ENCODE results near the gene CREM. TPM values are rescaled to one million over a fixed set of nuclear protein-coding genes. Genes with fewer than 3 reads are reported as not detected.

CREM gene
- total and polyA plus RNA-seq, 10 of the 15 experiments (the other 5 are each of a cell fraction or from before 2014, with no cell fraction given), result 51.3 to 115 (median 70.6) TPM

DNA sequence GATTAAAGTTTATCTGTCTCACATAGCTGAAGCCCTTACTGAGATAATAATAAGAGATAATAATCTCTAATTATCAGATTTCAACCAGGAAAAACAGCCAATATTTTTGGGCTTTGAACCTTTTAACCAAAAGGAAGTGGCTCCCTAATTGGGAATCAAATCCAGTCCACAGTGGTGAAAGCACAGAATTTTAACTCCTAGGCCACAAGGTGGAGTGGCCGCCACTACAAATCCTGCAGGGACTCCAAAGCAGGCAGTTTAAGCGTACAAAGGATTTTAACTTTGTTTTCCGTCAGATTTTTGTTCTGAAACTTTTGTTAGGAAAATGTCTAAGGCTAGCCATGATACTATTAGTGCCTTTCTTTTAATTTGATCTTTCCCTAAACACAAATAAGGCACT lies 110.1 kb downstream of the CREM start:
- TF ChIP-seq RAD21 (IDR thresholded peaks at IDR 0.05; ENCODE audit: insufficient read depth, low read depth, low read length), result peak; percentile 46
- peak; percentile 5; the same call in 1 of the 2 replicates for TF ChIP-seq SMC3 (IDR thresholded peaks at IDR 0.05; ENCODE audit: borderline replicate concordance, low read length)
- TF ChIP-seq, protein P1, sequence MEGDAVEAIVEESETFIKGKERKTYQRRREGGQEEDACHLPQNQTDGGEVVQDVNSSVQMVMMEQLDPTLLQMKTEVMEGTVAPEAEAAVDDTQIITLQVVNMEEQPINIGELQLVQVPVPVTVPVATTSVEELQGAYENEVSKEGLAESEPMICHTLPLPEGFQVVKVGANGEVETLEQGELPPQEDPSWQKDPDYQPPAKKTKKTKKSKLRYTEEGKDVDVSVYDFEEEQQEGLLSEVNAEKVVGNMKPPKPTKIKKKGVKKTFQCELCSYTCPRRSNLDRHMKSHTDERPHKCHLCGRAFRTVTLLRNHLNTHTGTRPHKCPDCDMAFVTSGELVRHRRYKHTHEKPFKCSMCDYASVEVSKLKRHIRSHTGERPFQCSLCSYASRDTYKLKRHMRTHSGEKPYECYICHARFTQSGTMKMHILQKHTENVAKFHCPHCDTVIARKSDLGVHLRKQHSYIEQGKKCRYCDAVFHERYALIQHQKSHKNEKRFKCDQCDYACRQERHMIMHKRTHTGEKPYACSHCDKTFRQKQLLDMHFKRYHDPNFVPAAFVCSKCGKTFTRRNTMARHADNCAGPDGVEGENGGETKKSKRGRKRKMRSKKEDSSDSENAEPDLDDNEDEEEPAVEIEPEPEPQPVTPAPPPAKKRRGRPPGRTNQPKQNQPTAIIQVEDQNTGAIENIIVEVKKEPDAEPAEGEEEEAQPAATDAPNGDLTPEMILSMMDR (IDR thresholded peaks at IDR 0.05 in 2 of 3, conservative IDR thresholded peaks at IDR 0.05 in 1 of 3; ENCODE audit: control insufficient read depth in 2 of 3, extremely low read depth in 1 of 3, insufficient read depth in 1 of 3, low read depth in 3 of 3, low read length in 3 of 3), result peak in 2 of 3 experiments; percentile 15 to 28; a peak in 2 of 6 replicates
- no peak for TF ChIP-seq ZNF207 (IDR thresholded peaks at IDR 0.05; ENCODE audit: borderline replicate concordance)
- Histone ChIP-seq H3K4me1 (ENCODE audit: control insufficient read depth, insufficient read depth, low read length) (no peaks in the 10 kb centered on the region), H3K4me3 (no peak overlapping the region), H3K36me3 (ENCODE audit: control insufficient read depth in 2 of 2, insufficient read depth in 2 of 2, low read length in 1 of 2) (no peaks in the 10 kb centered on the region), H3K27ac (ENCODE audit: control insufficient read depth, insufficient read depth) (no peak overlapping the region), H3K9me3 (replicated peaks; ENCODE audit: control insufficient read depth, insufficient read depth, low read length) (no peaks in the 10 kb centered on the region), H3K79me2 (ENCODE audit: control insufficient read depth, insufficient read depth, low read length) (no peaks in the 10 kb centered on the region), H3K27me3 (replicated peaks in 1 of 2; ENCODE audit: control insufficient read depth in 2 of 2, insufficient read depth in 2 of 2, low read length in 1 of 2) (no peaks in the 10 kb centered on the region), H4K20me1 (ENCODE audit: control insufficient read depth, insufficient read depth) (no peaks in the 10 kb centered on the region), H3K4me2 (ENCODE audit: control insufficient read depth, insufficient read depth) (no peak overlapping the region), H2AFZ (ENCODE audit: control insufficient read depth, low read depth, low read length) (no peak overlapping the region), H3K9ac (ENCODE audit: control insufficient read depth, insufficient read depth, low read length) (no peak overlapping the region)
- ATAC-seq, result no peak
- intact Hi-C loops (cut with micrococcal nuclease; ENCODE audit: unreplicated experiment) (no loop called here), in situ Hi-C loops (cut with MboI) (loop anchor here (25.0 kb wide), 1 partner anchor 1651 kb away; no protein-coding TSS in a partner anchor)
- WGBS (ENCODE audit: insufficient coverage, insufficient replicate concordance, low lambda C conversion rate, missing lambda C conversion rate), result 53% methylated on average over 3 of the region's 3 CpGs
- FAIRE-seq, result no peak
- ChIA-PET RAD21 (ENCODE audit: unreplicated experiment) (interaction anchor here (1.6 to 2.6 kb wide), 2 partner anchors 41 to 117 kb away, joined by 5 to 9 read pairs; no protein-coding TSS in a partner anchor), SMC1A (ENCODE audit: uncharacterized antibody, unreplicated experiment) (interaction anchor here (1.5 kb wide), 1 partner anchor 14 kb away, joined by 3 read pairs; no protein-coding TSS in a partner anchor), CTCF (interaction anchor here (0.6 to 4.8 kb wide), 3 partner anchors 41 to 116 kb away, joined by 3 to 27 read pairs (median 6); no protein-coding TSS in a partner anchor), POLR2A (no interaction called here)
- BruUV-seq (replicated peaks), result no TSS peak
- no peak for DNase-seq (ENCODE audit: low read depth, low spot score)

All from GM12878 (cell line).